ENCODE measurements around the gene ERAP2. TPM values are rescaled to one million over a fixed set of nuclear protein-coding genes. Genes with fewer than 3 reads are reported as not detected.

Gene ERAP2
- total and polyA plus RNA-seq, 2 donors, result 11.3 to 51.5 TPM

- 96% methylated on average over 3 of the region's 3 CpGs for WGBS
- no peak overlapping the region for H3K4me3 ChIP-seq (ENCODE audit: low read length in 2 of 2)
- peaks cover 2% of the 10 kb centered on the region in 2 donors for H3K4me1 ChIP-seq (ENCODE audit: control insufficient read depth in 2 of 2, insufficient read depth in 2 of 2, low read length in 2 of 2)
- DNase-seq (ENCODE audit: low read depth in 6 of 9, low spot score in 9 of 9), result no peak
- H3K36me3 ChIP-seq (ENCODE audit: control insufficient read depth in 2 of 2, insufficient read depth in 2 of 2, low read length in 1 of 2), result peaks cover 8 to 14% of the 10 kb centered on the region in 2 donors
- no peaks in the 10 kb centered on the region for H3K9me3 ChIP-seq (ENCODE audit: control insufficient read depth in 2 of 2, insufficient read depth in 1 of 2, low read length in 1 of 2)
- no peak overlapping the region for H3K27ac ChIP-seq (ENCODE audit: low read depth in 1 of 2, low read length in 1 of 2)
- H3K27me3 ChIP-seq (ENCODE audit: control insufficient read depth in 2 of 2, insufficient read depth in 1 of 2, low read length in 1 of 2), result no peaks in the 10 kb centered on the region
Measured at GRCh38 chr5:96940586-96940985, 64.3 kb downstream of the ERAP2 start.

- WGBS, result 64% methylated on average over 4 of the region's 4 CpGs
- Histone ChIP-seq H3K4me3 (ENCODE audit: low read length in 2 of 2) (no peak overlapping the region), H3K9me3 (ENCODE audit: control insufficient read depth in 2 of 2, insufficient read depth in 1 of 2, low read length in 1 of 2) (no peaks in the 10 kb centered on the region), H3K4me1 (ENCODE audit: control insufficient read depth in 2 of 2, insufficient read depth in 2 of 2, low read length in 2 of 2) (peaks cover 2% of the 10 kb centered on the region in 2 donors), H3K27me3 (ENCODE audit: control insufficient read depth in 2 of 2, insufficient read depth in 1 of 2, low read length in 1 of 2) (no peaks in the 10 kb centered on the region), H3K27ac (ENCODE audit: low read depth in 1 of 2, low read length in 1 of 2) (no peak overlapping the region), H3K36me3 (ENCODE audit: control insufficient read depth in 2 of 2, insufficient read depth in 2 of 2, low read length in 1 of 2) (peaks cover 8 to 14% of the 10 kb centered on the region in 2 donors)
- no peak for DNase-seq (ENCODE audit: low read depth in 6 of 9, low spot score in 9 of 9)
Measured at GRCh38 chr5:96941140-96941539, 64.8 kb downstream of the ERAP2 start.

GRCh38 chr5:96942078-96942477, 65.8 kb downstream of the ERAP2 start:
- no peak overlapping the region for H3K4me3 ChIP-seq (ENCODE audit: low read length in 2 of 2)
- no peaks in the 10 kb centered on the region for H3K9me3 ChIP-seq (ENCODE audit: control insufficient read depth in 2 of 2, insufficient read depth in 1 of 2, low read length in 1 of 2)
- H3K27me3 ChIP-seq (ENCODE audit: control insufficient read depth in 2 of 2, insufficient read depth in 1 of 2, low read length in 1 of 2), result no peaks in the 10 kb centered on the region
- WGBS, result 96% methylated on average over 9 of the region's 9 CpGs
- H3K36me3 ChIP-seq (ENCODE audit: control insufficient read depth in 2 of 2, insufficient read depth in 2 of 2, low read length in 1 of 2), result peaks cover 8 to 14% of the 10 kb centered on the region in 2 donors
- H3K27ac ChIP-seq (ENCODE audit: low read depth in 1 of 2, low read length in 1 of 2), result no peak overlapping the region
- peaks cover 2% of the 10 kb centered on the region in 2 donors for H3K4me1 ChIP-seq (ENCODE audit: control insufficient read depth in 2 of 2, insufficient read depth in 2 of 2, low read length in 2 of 2)
- DNase-seq (ENCODE audit: low read depth in 6 of 9, low spot score in 9 of 9), result no peak

- peaks cover 2% of the 10 kb centered on the region in 2 donors for H3K4me1 ChIP-seq (ENCODE audit: control insufficient read depth in 2 of 2, insufficient read depth in 2 of 2, low read length in 2 of 2)
- 96% methylated on average over 1 of the region's 1 CpG for WGBS
- H3K27ac ChIP-seq (ENCODE audit: low read depth in 1 of 2, low read length in 1 of 2), result no peak overlapping the region
Measured at GRCh38 chr5:96942911-96943310, 66.6 kb downstream of the ERAP2 start.

GRCh38 chr5:96943799-96944198, 67.5 kb downstream of the ERAP2 start:
- Histone ChIP-seq H3K27ac (ENCODE audit: low read depth in 1 of 2, low read length in 1 of 2) (no peak overlapping the region), H3K4me1 (ENCODE audit: control insufficient read depth in 2 of 2, insufficient read depth in 2 of 2, low read length in 2 of 2) (peaks cover 2% of the 10 kb centered on the region in 2 donors), H3K4me3 (ENCODE audit: low read length in 2 of 2) (no peak overlapping the region), H3K36me3 (ENCODE audit: control insufficient read depth in 2 of 2, insufficient read depth in 2 of 2, low read length in 1 of 2) (peaks cover 8 to 12% of the 10 kb centered on the region in 2 donors), H3K27me3 (ENCODE audit: control insufficient read depth in 2 of 2, insufficient read depth in 1 of 2, low read length in 1 of 2) (no peaks in the 10 kb centered on the region), H3K9me3 (ENCODE audit: control insufficient read depth in 2 of 2, insufficient read depth in 1 of 2, low read length in 1 of 2) (no peaks in the 10 kb centered on the region)
- DNase-seq (ENCODE audit: low read depth in 6 of 9, low spot score in 9 of 9), result no peak
- WGBS, result 98% methylated on average over 1 of the region's 1 CpG

More at GRCh38 chr5:96942911-96943310, 66.6 kb downstream of the ERAP2 start:
- no peak for DNase-seq (ENCODE audit: low read depth in 6 of 9, low spot score in 9 of 9)
- Histone ChIP-seq H3K27me3 (ENCODE audit: control insufficient read depth in 2 of 2, insufficient read depth in 1 of 2, low read length in 1 of 2) (no peaks in the 10 kb centered on the region), H3K36me3 (ENCODE audit: control insufficient read depth in 2 of 2, insufficient read depth in 2 of 2, low read length in 1 of 2) (peaks cover 8 to 12% of the 10 kb centered on the region in 2 donors), H3K4me3 (ENCODE audit: low read length in 2 of 2) (no peak overlapping the region), H3K9me3 (ENCODE audit: control insufficient read depth in 2 of 2, insufficient read depth in 1 of 2, low read length in 1 of 2) (no peaks in the 10 kb centered on the region)

GRCh38 chr5:96945144-96945897, 69.0 kb downstream of the ERAP2 start:
- H3K4me1 ChIP-seq (ENCODE audit: control insufficient read depth in 2 of 2, insufficient read depth in 2 of 2, low read length in 2 of 2), result peaks cover 0 to 2% of the 10 kb centered on the region in 2 donors
- H3K9me3 ChIP-seq (ENCODE audit: control insufficient read depth in 2 of 2, insufficient read depth in 1 of 2, low read length in 1 of 2), result peaks cover 2 to 4% of the 10 kb centered on the region in 2 donors
- H3K4me3 ChIP-seq (ENCODE audit: low read length in 2 of 2), result no peak overlapping the region
- no peak overlapping the region for H3K27ac ChIP-seq (ENCODE audit: low read depth in 1 of 2, low read length in 1 of 2)
- 57% methylated on average over 5 of the region's 5 CpGs for WGBS
- DNase-seq (ENCODE audit: low read depth in 6 of 9, low spot score in 9 of 9), result no peak
- H3K27me3 ChIP-seq (ENCODE audit: control insufficient read depth in 2 of 2, insufficient read depth in 1 of 2, low read length in 1 of 2), result no peaks in the 10 kb centered on the region
- H3K36me3 ChIP-seq (ENCODE audit: control insufficient read depth in 2 of 2, insufficient read depth in 2 of 2, low read length in 1 of 2), result peaks cover 8 to 18% of the 10 kb centered on the region in 2 donors

GRCh38 chr5:96946381-96946780, 70.1 kb downstream of the ERAP2 start:
- 98% methylated on average over 3 of the region's 3 CpGs for WGBS
- DNase-seq (ENCODE audit: low read depth in 6 of 9, low spot score in 9 of 9), result no peak
- no peaks in the 10 kb centered on the region for H3K27me3 ChIP-seq (ENCODE audit: control insufficient read depth in 2 of 2, insufficient read depth in 1 of 2, low read length in 1 of 2)

DNA sequence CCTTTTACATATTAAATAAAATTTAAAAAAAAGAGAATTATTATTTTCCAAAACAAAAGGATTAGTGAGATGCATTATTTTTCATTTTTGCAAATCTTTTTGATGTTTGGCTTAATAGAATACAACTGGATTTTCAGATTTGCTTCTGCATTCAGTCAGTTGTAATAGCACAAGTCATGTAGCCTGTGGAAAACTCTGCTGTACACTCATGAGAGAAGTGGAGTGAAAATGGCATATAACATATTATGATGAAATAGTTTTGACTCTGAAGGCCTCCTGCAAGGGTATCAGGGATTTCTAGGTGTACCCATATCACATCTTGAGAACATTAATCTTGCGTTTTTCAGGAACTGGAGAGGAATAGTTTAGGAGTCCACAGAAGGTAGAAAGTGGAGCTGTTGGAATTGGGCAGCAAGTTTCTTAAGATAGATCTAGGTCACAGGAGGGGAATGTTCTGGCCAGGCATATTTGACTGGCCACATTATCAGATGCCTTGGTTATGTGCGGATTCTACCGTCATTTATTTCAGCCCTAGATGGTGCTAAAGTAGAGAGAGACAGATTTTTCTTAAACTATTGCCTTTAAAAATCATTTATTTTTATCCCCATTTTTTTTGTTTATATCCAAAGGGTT, 75.9 kb downstream of the ERAP2 start:
- 98% methylated on average over 3 of the region's 3 CpGs for WGBS
- H3K36me3 ChIP-seq (ENCODE audit: control insufficient read depth in 2 of 2, insufficient read depth in 2 of 2, low read length in 1 of 2), result peaks cover 0 to 10% of the 10 kb centered on the region in 2 donors
- no peaks in the 10 kb centered on the region for H3K27me3 ChIP-seq (ENCODE audit: control insufficient read depth in 2 of 2, insufficient read depth in 1 of 2, low read length in 1 of 2)
- H3K4me1 ChIP-seq (ENCODE audit: control insufficient read depth in 2 of 2, insufficient read depth in 2 of 2, low read length in 2 of 2), result peaks cover 0 to 6% of the 10 kb centered on the region in 2 donors
- no peak overlapping the region for H3K4me3 ChIP-seq (ENCODE audit: low read length in 2 of 2)
- peaks cover 2 to 4% of the 10 kb centered on the region in 2 donors for H3K9me3 ChIP-seq (ENCODE audit: control insufficient read depth in 2 of 2, insufficient read depth in 1 of 2, low read length in 1 of 2)
- H3K27ac ChIP-seq (ENCODE audit: low read depth in 1 of 2, low read length in 1 of 2), result no peak overlapping the region
- DNase-seq (ENCODE audit: low read depth in 6 of 9, low spot score in 9 of 9), result no peak

More at GRCh38 chr5:96946381-96946780, 70.1 kb downstream of the ERAP2 start:
- Histone ChIP-seq H3K4me1 (ENCODE audit: control insufficient read depth in 2 of 2, insufficient read depth in 2 of 2, low read length in 2 of 2) (peaks cover 0 to 2% of the 10 kb centered on the region in 2 donors), H3K9me3 (ENCODE audit: control insufficient read depth in 2 of 2, insufficient read depth in 1 of 2, low read length in 1 of 2) (peaks cover 2 to 4% of the 10 kb centered on the region in 2 donors), H3K27ac (ENCODE audit: low read depth in 1 of 2, low read length in 1 of 2) (no peak overlapping the region), H3K36me3 (ENCODE audit: control insufficient read depth in 2 of 2, insufficient read depth in 2 of 2, low read length in 1 of 2) (peaks cover 5 to 18% of the 10 kb centered on the region in 2 donors), H3K4me3 (ENCODE audit: low read length in 2 of 2) (no peak overlapping the region)
